ENCODE data around the gene GAS6.

The GAS6 gene

DNA sequence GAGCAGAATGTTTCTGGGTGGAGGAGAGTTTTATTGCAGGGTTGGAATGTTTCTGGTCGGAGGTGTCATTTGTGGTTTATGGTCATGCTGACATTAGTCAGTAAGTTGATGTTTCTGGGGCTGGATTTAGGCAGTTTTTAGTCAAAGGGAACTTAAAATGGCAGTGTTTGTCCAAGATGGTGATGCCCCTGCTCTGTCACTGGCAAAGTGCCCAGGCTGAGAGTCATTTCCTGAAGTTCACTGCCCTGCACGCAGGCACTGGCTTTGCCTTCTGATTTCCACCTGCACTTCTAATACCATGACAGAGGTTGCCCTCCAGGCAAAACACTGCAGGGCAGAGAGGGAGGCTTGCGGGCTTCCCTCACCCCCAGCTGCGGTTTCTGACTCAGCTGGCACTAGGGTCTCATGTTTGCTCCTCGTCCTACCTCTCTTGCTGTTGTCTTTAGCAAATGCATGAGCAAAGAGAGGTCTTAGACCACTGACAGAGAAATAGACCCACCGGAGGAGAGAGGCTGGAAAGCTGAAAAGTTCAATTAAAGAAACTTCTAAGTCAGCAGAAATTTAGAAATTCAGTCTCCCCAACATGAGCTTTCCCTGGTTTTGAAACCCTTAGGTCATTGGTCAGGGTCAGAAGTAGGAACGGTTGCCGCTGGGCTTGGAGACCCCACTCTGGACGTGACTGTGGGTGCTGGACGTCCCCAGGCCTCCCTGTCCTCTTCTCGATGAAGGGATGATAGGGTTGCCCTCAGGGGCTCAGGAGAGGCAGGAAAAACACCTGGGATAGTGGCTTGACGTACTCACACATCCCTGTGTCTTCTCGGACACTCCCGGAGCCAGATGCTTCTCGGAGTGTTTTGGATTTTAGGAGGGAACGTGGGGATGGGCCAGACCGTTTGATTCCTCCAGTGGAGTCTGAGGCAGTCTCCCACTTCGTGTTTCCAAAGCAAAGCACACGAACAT lies 78.5 kb downstream of the GAS6 start:
- DNase-seq, result no peak

DNA sequence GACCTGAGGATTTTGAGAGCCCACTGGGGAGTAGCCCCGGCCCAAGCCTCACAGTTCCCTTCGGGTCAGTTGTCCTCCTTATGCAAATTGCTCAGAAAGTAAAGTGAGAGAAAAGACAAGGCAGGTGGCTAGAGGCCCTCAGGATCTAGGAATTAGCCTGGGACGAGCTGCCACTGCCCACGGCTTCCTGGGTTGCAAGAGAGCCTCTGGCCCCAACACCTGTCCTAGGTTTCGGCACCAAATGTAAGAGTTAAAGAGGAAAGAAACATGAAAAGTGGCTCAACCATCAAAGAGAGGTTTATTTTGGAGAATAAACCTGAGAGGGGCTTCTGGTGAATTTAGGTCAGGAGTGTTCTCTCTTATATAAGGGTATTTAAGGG lies 79.2 kb downstream of the GAS6 start:
- DNase-seq, result no peak

DNA sequence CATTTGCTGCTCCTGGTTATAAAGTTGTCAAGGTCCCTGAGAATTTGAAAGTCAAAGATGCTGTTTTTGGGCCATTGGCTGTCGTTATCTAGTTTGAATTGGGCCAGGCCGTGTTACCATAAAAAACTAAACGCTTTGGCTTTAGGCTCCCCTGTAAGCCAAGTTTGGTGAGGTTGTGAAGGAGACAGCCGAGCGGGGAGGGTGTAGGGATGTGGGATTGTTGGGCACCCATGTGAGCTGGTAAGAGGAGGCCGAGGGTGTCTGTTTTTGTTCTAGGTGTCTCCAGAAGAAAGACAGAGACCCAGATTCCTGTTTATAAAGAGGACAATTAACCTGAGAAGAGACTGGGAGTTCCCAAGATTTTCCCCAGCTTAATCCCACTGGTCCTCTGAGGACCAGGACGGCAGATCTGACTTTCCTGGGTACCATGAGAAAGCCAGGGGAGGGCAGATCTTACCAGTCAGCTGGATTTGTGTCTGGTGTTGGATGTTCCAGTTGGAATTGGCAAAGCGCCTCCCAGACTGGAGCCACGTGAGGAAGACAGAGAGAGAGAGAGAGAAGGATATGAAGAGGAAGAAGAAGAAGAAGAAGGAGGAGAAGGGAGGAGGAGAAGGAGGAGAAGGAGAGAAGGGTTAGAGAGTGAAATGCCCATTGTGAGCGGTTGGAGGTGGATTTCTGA lies 79.8 kb downstream of the GAS6 start:
- DNase-seq, result no peak

DNA sequence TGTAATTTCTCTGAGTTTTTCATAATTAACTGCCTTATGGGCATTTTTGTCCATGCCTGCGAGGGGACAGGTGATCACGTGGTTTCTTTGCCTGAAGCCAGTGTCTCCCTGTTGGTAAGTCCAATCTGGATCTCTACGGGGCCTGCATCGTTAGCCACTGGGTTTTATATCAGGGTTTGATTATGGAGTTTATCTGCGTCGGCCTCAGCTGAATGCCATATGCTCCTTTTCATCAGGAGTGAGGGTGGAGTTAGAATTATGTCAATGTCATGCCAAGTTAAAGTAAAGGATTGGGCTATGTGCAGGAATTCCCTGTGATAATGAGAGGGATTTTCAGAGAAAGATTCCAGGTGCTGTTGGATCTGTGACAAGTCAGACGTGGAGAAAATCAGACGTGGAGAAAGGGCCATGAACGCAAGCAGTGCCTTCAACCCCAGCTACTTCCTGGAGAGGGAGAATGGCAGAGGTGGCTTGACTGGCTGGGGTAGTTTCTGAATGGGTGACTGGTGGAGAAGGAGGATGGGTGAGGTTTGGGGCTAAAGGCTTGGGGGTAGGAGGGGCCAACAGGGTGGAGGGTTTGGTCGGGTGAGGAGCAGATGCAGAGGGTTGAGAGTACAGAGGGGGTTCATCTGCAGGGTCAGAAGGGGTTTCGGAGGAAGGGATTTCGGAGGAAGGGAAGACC lies 80.5 kb downstream of the GAS6 start:
- no peak for DNase-seq

DNA sequence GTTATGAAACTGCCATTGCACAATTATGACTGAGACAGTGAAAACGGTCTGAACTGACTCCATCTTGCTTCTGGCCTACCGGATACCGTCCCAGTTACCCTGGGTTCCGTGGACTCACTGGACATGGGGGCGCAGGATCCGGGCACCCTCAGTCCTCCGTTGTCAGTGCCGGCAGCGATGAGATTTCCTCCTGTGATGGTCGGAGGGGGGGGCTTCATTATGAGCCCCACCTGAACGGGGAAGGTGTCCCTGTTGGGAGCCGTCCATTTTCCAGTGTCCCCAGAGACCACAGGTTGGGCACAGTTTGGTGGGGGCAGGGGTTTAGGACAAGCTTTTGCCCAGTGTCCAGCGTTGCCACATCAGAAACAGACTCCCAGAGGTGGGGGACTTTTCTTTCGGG lies 81.4 kb downstream of the GAS6 start:
- no peak for DNase-seq

DNA sequence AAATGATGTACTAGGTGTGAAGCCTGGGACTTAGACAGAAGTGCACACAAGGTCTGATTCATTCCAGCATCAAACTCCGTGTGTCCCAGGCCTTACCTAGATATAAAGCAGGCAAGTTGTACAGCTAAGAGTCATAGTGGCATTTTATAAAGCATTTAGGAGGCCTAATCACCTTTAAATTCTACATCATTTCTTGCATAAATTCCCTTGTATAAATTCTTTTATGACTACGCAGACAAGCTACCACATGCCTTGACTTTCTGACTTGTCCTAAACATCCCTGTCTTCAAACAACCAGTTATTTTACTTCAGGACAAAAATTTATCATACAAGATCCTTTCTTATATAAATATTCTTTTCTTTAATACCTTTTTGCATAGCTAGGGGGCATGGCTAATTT lies 82.3 kb downstream of the GAS6 start:
- DNase-seq, result no peak

DNA sequence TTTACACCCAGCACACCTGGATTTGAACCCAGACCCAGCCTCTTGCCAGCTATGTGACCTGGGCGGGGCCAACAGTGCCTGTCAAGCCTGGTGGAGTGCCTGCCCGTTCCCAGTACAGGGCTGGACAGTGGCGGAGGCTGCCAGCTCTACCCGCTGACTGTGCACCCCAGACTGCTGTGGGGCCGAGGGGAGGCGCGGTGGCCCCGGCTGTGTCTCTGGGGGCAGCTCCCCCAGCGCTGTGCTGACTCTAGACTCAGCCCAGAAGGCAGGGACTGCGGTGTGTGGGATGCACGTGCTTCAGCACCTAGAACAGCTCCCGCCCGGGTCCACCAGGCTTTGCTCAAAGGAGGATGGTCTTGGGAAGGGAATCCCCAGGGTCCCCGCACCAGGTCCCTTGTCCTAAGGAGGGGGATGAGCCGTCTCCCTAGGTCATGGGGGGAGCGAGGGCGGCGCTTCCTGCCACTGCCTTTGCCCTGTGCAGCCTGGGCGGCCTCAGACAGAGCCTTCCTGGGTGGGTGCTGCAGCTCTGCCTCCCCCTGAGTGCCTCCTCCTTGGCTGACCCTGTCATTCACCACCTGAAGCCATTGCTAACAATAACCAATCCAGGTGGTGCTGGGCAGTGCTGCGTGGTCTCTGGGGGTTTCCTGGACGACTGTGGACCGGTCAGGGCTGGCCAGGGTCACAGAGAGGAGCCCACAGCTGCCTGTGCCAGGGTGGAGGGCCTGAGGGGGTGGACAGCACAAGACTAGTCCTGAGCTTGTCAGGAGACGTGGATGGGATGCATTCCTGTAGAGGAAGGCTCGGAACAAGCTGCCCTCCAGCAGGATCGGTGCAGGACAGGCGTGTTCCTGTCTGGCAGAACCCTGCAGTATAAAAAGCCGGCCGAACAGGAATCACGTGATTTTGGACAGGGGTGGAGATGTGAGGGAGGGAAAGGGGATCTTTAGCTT lies 86.3 kb downstream of the GAS6 start:
- no peak for DNase-seq

DNA sequence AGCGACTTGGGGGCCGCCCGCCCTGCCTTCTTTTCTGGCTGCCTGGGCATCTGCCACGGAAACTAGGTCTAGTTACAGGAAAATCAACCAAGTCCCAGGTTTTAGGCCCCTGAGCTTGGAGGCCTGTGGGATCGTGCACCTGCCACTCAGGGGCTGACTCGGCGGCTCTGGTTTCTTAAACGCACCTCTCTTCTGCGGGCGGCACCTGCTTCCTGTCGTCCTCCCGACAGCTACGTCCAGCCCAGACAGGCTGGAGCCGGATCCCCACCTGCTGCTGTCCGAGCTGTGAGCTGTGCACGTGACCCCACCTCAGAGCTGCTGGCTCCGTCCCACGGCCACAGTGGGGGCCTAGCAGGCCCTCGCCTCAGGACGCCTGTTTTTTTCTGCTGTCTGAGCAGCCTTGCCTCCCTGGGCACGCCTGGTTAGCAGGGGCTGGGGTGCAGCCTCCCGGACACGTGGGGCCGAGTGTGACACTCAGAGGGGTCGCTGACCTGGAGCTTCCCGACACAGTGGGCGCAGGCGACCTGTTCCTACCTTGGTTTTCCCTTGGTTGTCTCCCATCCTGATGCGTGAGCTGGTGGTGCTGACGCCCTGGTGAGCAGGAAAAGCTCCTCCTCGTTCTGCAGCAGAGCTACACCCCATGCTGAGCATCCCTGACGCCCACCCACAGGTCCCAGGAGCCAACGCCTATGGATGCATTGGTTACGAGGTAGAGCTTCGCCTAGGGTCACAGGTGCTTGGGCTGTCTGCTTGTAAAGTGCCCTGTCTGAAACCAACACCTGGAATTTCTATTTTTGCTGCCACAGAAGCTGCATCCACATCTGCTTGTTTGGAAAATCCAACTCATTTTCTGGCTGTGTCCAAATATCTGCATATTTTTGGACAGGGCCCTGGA lies 87.4 kb downstream of the GAS6 start:
- no peak for DNase-seq

DNA sequence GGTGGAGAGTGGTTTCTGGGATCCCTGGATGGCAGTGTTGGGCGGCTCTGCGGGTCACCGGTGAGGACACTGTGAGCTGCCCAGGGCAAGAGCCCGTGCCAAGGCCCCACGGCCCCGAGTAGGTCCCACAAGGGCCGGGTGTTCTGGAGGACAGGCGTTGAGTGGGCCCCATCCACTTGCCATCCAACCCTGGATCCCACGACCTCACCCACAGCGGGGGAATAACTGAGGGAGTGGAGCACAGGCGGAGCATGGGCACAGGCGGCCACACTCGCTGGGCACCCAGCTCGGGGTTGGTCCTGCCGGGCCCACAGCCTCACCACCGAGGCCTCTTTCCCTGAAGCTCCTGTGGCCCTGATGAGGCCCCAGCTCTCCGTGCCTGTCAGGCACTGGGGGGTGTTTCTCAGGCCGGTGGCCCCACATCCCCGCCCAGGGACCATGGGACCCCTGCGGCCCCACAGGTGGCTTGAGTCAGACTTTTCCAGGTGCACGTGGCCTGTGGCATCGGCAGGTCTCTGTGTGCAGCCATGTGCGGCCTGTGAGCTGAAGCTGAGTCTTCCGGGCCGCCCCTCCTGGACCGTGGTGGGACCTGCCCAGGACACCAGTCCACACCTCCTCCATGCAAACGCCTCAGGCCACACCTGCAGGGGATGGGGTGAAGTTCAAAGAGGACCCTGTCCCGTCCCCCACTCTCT lies 88.3 kb downstream of the GAS6 start:
- DNase-seq, result no peak

DNA sequence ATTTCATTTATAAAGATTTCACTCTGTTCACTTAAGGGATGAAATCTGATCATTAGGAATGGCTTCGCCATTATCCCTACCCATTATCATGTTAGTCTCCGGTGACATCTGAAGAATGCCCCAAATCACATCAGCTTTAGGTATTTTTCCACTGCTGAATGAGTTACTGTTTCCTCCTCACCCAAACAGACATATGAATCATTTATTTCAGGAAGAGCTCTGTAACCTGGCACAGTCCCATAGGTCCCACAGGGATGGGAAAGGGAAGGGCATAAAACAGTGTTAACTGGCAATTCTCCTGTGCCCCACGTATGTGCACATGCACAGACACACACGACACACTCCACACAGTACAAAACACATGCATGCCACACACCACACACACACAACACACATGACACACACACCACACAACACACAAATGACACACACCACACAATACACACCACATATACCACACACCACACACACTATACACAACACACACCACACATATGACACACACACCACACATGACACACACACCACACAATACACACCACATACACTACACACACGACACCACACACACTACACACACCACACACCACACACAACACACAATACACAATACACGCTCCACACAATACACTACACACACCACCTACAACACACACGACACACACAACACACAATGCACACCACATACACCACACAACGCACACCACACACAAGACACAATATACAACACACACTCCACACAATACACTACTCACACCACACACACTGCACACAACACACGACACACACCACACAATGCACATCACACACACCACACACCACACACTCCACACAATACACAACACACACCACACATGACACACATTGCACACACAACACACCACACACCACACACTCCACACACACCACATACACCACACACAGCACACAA lies 89.4 kb downstream of the GAS6 start:
- DNase-seq, result no peak

DNA sequence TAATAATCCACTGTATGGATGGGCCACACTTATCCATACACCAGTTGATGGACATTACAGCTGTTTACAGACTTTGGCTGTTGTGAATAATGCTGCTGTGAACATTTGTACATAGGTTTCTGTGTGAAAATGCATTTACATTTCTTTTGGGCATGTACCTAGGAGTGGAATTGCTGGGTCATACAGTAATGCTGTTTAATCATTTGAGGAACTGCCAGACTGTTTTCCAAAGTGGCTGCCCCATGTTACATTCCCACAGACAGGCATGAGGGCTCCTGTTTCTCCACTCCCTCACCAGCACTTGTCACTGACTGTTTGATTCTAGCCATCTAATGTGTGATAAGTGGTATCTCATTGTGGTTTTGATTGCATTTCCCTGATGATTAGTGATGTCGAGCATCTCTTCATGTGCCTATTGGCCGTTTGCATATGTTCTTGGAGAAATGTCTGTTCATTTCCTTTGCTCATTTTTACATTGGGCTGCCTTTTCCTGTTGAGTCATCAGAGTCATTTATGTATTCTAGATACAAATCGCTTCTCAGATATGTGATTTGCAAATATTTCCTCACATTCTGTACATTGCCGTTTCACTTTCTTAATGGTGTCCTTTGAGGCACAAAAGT lies 92.1 kb downstream of the GAS6 start:
- DNase-seq, result no peak

DNA sequence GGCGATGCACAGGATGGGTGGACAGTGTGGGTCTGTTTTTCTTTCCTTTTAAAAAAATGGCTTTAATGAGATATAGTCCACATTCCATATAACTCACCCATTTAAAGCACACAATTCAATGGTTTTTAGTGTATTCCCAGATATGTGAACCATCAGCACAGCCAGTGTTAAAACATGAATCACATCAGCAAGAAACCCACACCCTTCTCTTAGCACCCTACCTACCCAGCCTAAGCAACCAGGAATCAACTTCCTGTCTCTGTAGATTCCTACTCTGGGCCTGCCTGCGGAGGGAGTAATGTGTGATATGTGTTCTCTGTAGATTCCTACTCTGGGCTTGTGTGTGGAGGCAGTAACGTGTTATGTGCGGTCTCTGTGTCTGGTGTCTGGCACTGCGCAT lies 92.9 kb downstream of the GAS6 start:
- no peak for DNase-seq
